Fibroblast of peridontal ligament (primary cell): ENCODE measurements around the gene ADRM1.

ENCODE experiments used
- DNase-seq: peaks from one replicate; pipeline ENCODE4 v3.0.0-alpha.2; 2010; ENCODE audit errors: extremely low read depth

ADRM1 gene

DNA sequence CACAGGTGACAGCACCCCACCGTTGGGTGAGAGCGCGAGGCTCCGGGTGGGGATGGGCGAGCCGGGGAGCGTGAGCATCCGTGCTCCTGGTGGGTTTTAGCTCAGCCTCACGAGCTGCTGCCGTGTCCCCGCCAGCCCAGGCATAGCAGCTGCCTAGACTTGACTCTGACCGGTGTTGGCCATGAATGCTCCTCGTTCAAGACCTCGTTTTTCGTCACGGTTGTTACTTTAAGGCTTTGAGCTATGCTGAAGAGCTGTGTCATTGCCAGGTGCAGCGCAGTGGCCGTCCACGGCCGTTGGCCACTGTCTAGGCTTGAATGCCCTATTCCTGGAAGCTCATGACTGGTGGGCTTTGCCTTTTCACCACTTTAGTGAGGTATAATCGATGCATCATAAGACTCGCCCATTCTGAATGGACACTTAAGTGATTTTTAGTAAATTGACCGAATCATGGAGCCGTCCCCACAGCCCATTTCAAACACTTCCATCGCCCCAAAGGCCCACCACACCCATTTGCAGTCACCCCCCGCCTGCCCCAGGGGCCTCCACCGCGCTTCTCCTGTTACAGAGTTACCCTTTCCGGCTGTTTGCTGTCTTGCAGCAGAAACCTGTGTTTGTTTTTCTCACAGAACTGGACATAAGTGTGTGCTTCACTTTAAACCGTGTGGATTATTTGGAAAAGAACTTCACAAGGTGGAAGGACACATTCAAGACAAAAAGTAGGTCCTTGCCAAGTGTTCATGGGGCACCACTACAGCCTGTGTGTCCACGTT, 21.4 kb upstream of the ADRM1 start:
- no peak for DNase-seq

GRCh38 chr20:62282103-62282502, 20.7 kb upstream of the ADRM1 start:
- no peak for DNase-seq

- no peak for DNase-seq
Observed at GRCh38 chr20:62282877-62283503, 19.8 kb upstream of the ADRM1 start.

GRCh38 chr20:62284448-62284847, 18.3 kb upstream of the ADRM1 start:
- no peak for DNase-seq

- no peak for DNase-seq
Observed at GRCh38 chr20:62285151-62285550, 17.6 kb upstream of the ADRM1 start.

GRCh38 chr20:62285722-62286121, 17.1 kb upstream of the ADRM1 start:
- DNase-seq = no peak

DNA sequence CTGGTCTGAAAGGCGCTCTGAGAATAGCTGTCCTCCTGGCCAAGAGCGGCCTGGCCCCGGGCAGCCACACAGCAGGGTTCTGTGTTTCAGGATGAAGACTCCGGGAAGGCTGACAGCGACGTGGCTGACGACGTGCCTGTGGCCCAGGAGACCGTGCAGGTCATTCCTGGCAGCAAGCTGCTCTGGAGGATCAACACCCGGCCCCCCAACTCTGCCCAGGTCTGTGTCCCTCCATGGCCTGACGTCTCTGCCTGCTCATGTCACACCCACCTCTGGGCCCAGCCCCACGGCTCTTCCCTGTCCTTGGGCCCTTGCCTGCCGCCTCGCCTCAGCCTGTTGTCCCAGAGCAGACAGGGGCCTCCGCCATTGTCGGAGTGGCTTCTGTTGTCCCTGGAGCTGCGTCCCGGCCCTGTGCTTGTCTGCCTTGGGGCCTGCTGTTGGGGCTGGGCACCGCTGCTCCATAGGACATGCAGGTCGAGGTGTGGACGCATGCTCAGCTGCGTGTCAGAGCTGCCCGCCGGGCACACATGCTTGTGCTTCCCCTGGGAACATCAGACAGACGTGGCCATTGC, 16.2 kb upstream of the ADRM1 start:
- no peak for DNase-seq

GRCh38 chr20:62287129-62287528, 15.7 kb upstream of the ADRM1 start:
- no peak for DNase-seq

GRCh38 chr20:62287759-62288534, 14.8 kb upstream of the ADRM1 start:
- DNase-seq = no peak

DNA sequence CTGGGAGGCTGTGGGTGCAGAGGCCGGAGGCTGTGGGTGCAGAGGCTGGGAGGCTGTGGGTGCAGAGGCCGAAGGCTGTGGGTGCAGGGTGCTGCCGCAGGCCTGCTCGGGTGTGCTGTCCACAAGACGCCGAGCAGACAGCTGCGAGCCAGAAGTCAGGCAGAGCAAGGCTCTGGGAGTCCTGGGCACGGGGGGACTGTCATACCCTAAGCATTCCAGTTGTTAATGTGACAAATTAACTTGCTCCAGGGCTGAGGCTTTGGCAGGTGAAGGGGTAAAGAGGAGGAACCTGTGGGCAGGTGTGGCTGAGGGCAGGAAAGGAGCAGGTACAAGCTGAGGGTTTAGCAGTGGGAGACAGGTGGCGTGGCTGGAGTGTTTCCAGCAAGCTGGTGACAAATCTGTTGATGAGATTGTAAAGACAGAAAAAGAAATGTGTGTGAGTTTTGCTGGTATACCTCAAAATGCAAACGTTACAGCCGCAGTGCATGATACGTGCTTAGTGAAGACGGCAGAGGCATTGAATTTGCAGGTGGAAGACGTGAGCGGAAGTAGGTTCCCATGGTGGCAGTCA, 14.2 kb upstream of the ADRM1 start:
- no peak for DNase-seq

GRCh38 chr20:62289131-62289530, 13.7 kb upstream of the ADRM1 start:
- DNase-seq = no peak

DNA sequence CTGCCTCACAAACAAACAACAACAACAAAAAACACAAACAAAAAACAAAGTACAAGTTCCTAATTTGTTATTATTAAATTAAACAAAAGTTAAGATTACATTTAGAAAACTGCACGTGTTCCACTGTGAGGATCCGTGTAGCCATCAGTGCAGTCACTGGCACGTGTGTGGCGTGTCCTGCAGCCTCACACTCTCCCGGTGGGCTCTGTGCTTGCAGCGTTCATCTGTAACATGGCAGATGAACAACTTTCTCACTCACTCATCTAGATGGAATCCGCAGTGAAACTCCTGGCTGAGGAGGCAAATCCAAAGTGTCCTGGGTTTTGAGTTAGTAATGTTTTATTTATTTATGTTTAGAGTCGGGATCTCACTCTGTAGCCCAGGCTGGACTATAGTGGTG, 12.9 kb upstream of the ADRM1 start:
- no peak for DNase-seq

DNA sequence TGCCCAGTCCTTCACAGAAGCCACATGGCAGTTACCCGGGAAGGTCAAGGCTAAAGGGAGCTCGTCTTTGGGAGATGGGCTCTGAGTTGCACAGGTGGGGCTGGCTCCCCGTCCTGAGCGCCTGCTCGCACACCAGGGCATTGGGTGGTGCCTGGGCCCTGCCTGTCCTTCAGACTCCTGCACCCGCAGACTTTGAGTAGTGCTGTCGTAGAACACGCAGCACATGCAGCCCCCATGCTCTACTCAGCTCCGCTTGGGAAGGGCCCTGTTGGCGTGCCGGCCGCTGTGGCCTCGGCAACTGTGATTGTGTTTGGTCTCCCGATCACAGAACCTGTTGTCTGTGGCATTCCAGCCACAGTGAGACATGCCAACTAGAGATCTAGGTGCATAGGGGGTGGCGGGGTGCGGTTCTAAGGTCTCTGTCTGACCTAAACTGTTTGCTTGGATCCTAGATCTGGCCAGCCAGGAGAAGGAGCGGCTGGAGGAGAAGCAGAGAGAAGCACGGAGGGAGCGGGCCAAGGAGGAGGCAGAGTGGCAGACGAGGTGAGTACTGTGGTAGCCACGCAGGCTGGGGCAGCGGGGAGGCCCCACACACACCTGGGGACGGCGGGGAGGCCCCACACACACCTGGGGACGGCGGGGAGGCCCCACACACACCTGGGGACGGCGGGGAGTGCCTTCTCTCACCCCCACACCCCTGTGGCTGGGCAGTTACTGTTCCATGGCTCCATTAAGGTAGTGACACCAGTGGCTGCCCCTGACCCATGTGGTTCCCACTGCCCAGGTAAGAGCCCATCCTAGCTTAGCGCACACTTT, 11.3 kb upstream of the ADRM1 start:
- DNase-seq = no peak

- DNase-seq = no peak
Observed at GRCh38 chr20:62292108-62292507, 10.7 kb upstream of the ADRM1 start.

DNA sequence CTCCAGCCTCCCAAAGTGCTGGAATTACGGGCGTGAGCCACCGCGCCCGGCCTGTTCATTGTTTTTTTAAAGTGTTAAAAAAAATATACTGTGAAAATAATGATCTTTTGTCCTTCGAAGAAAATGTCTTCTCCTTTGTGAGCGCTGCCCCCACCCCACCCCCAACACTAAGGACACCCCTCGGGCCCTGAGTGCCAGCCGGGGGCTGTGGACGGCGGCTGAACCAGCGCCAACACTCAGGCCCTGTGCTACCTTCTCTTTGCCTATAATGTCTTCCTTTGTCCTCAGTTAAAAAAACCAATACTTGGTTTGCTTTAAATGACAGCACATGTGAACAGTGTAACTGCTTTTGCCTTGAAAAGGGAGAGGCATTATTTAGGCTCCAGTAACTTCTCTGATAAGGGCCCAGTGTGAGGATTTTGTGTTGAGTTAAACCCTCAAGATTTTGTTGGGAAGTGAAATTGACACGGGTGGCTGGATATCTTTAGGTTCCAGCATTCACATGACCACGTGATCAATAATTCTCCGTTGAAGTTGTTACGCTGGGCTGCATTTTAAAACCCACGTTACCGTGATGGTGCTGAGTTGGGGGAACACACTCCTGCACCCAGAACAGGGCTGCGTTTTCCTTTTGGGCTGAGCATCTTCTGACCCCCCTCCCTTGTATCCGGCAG, 9.5 kb upstream of the ADRM1 start:
- DNase-seq = no peak

- no peak for DNase-seq
Observed at GRCh38 chr20:62293946-62294345, 8.9 kb upstream of the ADRM1 start.

GRCh38 chr20:62294516-62294915, 8.3 kb upstream of the ADRM1 start:
- DNase-seq = no peak

- no peak for DNase-seq
Observed at GRCh38 chr20:62296724-62297448, 5.9 kb upstream of the ADRM1 start.

- DNase-seq = no peak
Observed at GRCh38 chr20:62297449-62298227, 5.2 kb upstream of the ADRM1 start.
